IMR-90 (cell line): ENCODE measurements around the gene KLF2.

Source experiments
- BHLHE40 ChIP-seq: fragments of 150-350 bp; IDR thresholded peaks from 2 replicates; pipeline ENCODE4 v1.6.1; 2016; ENCODE audit warnings: mild to moderate bottlenecking, low read depth, low read length
- CEBPB ChIP-seq: IDR thresholded peaks from 2 replicates; pipeline ENCODE4 v1.6.1; 2012; ENCODE audit warnings: low read depth, low read length, improper control_type of control experiment
- CHD1 ChIP-seq: IDR thresholded peaks from 2 replicates; pipeline ENCODE4 v1.6.1; 2012; ENCODE audit warnings: low read depth, low read length, improper control_type of control experiment
- FOS ChIP-seq: fragments of 150-350 bp; IDR thresholded peaks from 2 replicates; pipeline ENCODE4 v1.6.1; 2016; ENCODE audit warnings: low read depth, low read length
- MAFK ChIP-seq: IDR thresholded peaks from 2 replicates; pipeline ENCODE4 v1.6.1; 2012; ENCODE audit warnings: low read depth, low read length, improper control_type of control experiment
- MAZ ChIP-seq: IDR thresholded peaks from 2 replicates; pipeline ENCODE4 v1.6.1; 2012; ENCODE audit warnings: low read depth, mild to moderate bottlenecking, low read length, improper control_type of control experiment, moderate library complexity, borderline replicate concordance
- MXI1 ChIP-seq: IDR thresholded peaks from 2 replicates; pipeline ENCODE4 v1.6.1; 2012; ENCODE audit warnings: low read depth, mild to moderate bottlenecking, low read length, moderate library complexity, borderline replicate concordance
- POLR2A ChIP-seq: IDR thresholded peaks from 2 replicates; pipeline ENCODE4 v1.6.1; 2012; ENCODE audit warnings: mild to moderate bottlenecking, low read depth, low read length
- RAD21 ChIP-seq: IDR thresholded peaks from 2 replicates; pipeline ENCODE4 v1.6.1; 2012; ENCODE audit warnings: low read length, improper control_type of control experiment
- RCOR1 ChIP-seq: IDR thresholded peaks from 2 replicates; pipeline ENCODE4 v1.6.1; 2012; ENCODE audit warnings: mild to moderate bottlenecking, low read length, improper control_type of control experiment; ENCODE audit not compliant: insufficient replicate concordance
- RFX5 ChIP-seq: IDR thresholded peaks from 2 replicates; pipeline ENCODE4 v1.8.0; 2012; ENCODE audit warnings: low read depth, mild to moderate bottlenecking, low read length, moderate library complexity
- SMC3 ChIP-seq: fragments of 150-350 bp; IDR thresholded peaks from 2 replicates; pipeline ENCODE4 v1.6.1; 2016; ENCODE audit warnings: low read depth, mild to moderate bottlenecking, antibody characterized with exemption, low read length, moderate library complexity
- TF ChIP-seq, protein P1 (sequence below): conservative IDR thresholded peaks from 2 replicates; pipeline ENCODE4 v1.5.1; 2012; ENCODE audit warnings: mild to moderate bottlenecking, low read depth, low read length, improper control_type of control experiment
- TF ChIP-seq, protein P2 (sequence below): fragments of 150-350 bp; IDR thresholded peaks from 2 replicates; pipeline ENCODE4 v1.6.1; 2017; ENCODE audit warnings: mild to moderate bottlenecking, antibody characterized with exemption, low read length, low read depth

DNA sequence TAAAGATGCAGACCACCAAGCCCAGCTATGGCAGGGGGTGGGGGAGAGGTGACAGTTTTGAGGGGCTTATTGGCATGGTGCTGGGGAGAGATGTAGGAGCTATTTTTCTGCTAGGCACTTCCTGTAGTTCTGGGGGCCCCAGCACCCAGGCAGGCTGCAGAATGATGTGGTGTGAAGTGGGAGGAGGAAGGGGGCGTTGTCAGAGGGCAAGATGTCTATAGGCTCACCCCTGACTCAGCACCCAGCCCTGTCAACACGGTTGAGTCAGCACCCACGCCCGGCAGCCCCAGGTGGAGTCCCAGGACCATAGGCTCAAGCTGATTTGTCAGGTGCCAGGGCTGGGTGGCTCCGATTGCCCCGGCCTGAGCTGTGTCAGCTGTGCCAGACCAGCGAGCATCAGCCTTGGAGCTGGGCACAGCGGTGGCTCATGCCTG is 5.8 kb downstream of the KLF2 start:
- TF ChIP-seq CEBPB (no peak), POLR2A (peak; percentile 79), RCOR1 (no peak), MAZ (peak; percentile 75), RFX5 (no peak), MAFK (peak; percentile 90), RAD21 (0 out of 2 replicates have a peak, but pooled peaks have one; percentile 8), BHLHE40 (peak; percentile 22; the same call in 1 of the 2 replicates), FOS (peak; percentile 78), CHD1 (0 out of 2 replicates have a peak, but pooled peaks have one; percentile 18), MXI1 (0 out of 2 replicates have a peak, but pooled peaks have one; percentile 29), SMC3 (no peak)
- TF ChIP-seq, protein P1, sequence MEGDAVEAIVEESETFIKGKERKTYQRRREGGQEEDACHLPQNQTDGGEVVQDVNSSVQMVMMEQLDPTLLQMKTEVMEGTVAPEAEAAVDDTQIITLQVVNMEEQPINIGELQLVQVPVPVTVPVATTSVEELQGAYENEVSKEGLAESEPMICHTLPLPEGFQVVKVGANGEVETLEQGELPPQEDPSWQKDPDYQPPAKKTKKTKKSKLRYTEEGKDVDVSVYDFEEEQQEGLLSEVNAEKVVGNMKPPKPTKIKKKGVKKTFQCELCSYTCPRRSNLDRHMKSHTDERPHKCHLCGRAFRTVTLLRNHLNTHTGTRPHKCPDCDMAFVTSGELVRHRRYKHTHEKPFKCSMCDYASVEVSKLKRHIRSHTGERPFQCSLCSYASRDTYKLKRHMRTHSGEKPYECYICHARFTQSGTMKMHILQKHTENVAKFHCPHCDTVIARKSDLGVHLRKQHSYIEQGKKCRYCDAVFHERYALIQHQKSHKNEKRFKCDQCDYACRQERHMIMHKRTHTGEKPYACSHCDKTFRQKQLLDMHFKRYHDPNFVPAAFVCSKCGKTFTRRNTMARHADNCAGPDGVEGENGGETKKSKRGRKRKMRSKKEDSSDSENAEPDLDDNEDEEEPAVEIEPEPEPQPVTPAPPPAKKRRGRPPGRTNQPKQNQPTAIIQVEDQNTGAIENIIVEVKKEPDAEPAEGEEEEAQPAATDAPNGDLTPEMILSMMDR, result no peak
- TF ChIP-seq, protein P2, sequence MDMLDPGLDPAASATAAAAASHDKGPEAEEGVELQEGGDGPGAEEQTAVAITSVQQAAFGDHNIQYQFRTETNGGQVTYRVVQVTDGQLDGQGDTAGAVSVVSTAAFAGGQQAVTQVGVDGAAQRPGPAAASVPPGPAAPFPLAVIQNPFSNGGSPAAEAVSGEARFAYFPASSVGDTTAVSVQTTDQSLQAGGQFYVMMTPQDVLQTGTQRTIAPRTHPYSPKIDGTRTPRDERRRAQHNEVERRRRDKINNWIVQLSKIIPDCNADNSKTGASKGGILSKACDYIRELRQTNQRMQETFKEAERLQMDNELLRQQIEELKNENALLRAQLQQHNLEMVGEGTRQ, result peak; percentile 28; the same call in 1 of the 2 replicates
